ENCODE measurements around the gene ZMAT5. TPM values are rescaled to one million over a fixed set of nuclear protein-coding genes. Genes with fewer than 3 reads are reported as not detected.

Gene ZMAT5
- total RNA-seq, 1 experiment from 2014 or later: 16.0 TPM

- DNase-seq (ENCODE audit: low read depth, low spot score): no peak
- POLR2A ChIA-PET: no interaction called here
- intact Hi-C loops (cut with micrococcal nuclease): no loop called here
- no peak overlapping the region for H3K4me3 ChIP-seq (replicated peaks in 1 of 2; ENCODE audit: low read depth in 1 of 2, low read length in 2 of 2)
- no peak overlapping the region for H3K9ac ChIP-seq (ENCODE audit: low read length)
- no peaks in the 10 kb centered on the region for H3K9me2 ChIP-seq (ENCODE audit: insufficient read depth)
- no TSS peak for BruUV-seq (replicated peaks)
- H3K79me2 ChIP-seq (ENCODE audit: insufficient read depth, low read length): no peaks in the 10 kb centered on the region
- no peak for ATAC-seq
- H3K27ac ChIP-seq (ENCODE audit: low read depth, low read length): no peak overlapping the region
- RAD21 ChIA-PET (ENCODE audit: low non-redundant PET in 1 of 2, low total read pairs in 2 of 2, uncharacterized antibody in 2 of 2, unreplicated experiment in 2 of 2): no interaction called here
- no peaks in the 10 kb centered on the region for H3K27me3 ChIP-seq (ENCODE audit: insufficient read depth, low read length)
- H3K4me1 ChIP-seq (ENCODE audit: control insufficient read depth in 1 of 2, insufficient read depth in 2 of 2, low read length in 2 of 2): peaks cover 10 to 14% of the 10 kb centered on the region in 2 experiments
- H3K9me3 ChIP-seq (ENCODE audit: control insufficient read depth in 1 of 2, insufficient read depth in 1 of 2, low read depth in 1 of 2, low read length in 2 of 2): no peaks in the 10 kb centered on the region
- no peak overlapping the region for H3K4me2 ChIP-seq (ENCODE audit: low read length)
- no peak overlapping the region for H2AFZ ChIP-seq (ENCODE audit: low read depth, low read length, poor library complexity, severe bottlenecking)
- H4K20me1 ChIP-seq (ENCODE audit: insufficient read depth): no peaks in the 10 kb centered on the region
- H3K36me3 ChIP-seq (ENCODE audit: control insufficient read depth in 1 of 2, insufficient read depth in 2 of 2, low read length in 2 of 2): no peaks in the 10 kb centered on the region
- CTCF ChIA-PET: no interaction called here
- no peak for TF ChIP-seq EGR1 (IDR thresholded peaks at IDR 0.05; ENCODE audit: low read depth)
- TF ChIP-seq, protein P1, sequence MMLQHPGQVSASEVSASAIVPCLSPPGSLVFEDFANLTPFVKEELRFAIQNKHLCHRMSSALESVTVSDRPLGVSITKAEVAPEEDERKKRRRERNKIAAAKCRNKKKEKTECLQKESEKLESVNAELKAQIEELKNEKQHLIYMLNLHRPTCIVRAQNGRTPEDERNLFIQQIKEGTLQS (IDR thresholded peaks at IDR 0.05): no peak
- TF ChIP-seq REST (IDR thresholded peaks at IDR 0.05; ENCODE audit: low read depth): no peak
- TF ChIP-seq CBX3 (IDR thresholded peaks at IDR 0.05; ENCODE audit: low read depth): no peak
- TF ChIP-seq CTCF (IDR thresholded peaks at IDR 0.05 in 2 of 3, conservative IDR thresholded peaks at IDR 0.05 in 1 of 3; ENCODE audit: borderline replicate concordance in 1 of 3, insufficient read depth in 1 of 3, low read depth in 2 of 3, low read length in 2 of 3): no peak
- TF ChIP-seq ELF1 (IDR thresholded peaks at IDR 0.05; ENCODE audit: borderline replicate concordance, low read depth): no peak
- no peak for TF ChIP-seq CEBPB (IDR thresholded peaks at IDR 0.05; ENCODE audit: low read depth)
- TF ChIP-seq EZH2phosphoT487 (IDR thresholded peaks at IDR 0.05; ENCODE audit: borderline replicate concordance): no peak
- no peak for TF ChIP-seq POLR2AphosphoS5 (IDR thresholded peaks at IDR 0.05; ENCODE audit: low read depth, low read length)
- no peak for TF ChIP-seq POLR2A (IDR thresholded peaks at IDR 0.05; ENCODE audit: borderline replicate concordance, extremely low read depth, insufficient read depth, insufficient read length)
- TF ChIP-seq ZNF274 (IDR thresholded peaks at IDR 0.05; ENCODE audit: low read depth, low read length): no peak
Observed at GRCh38 chr22:29758959-29759358, 7.8 kb downstream of the ZMAT5 start.
